CD14-positive monocyte (primary cell): Measurements from ENCODE around the gene PPP2R2D. TPM values are rescaled to one million over a fixed set of nuclear protein-coding genes. Genes with fewer than 3 reads are reported as not detected.

Source experiments
- DNase-seq, 3 donors: peaks; one replicate each; pipeline ENCODE4 v3.0.0-alpha.2; 2011 to 2022
- H2AFZ ChIP-seq: 2 replicates; pipeline ENCODE4 v1.6.0; 2012; ENCODE audit warnings: mild to moderate bottlenecking, low read depth, low read length, inconsistent platforms; ENCODE audit not compliant: insufficient read depth, poor library complexity, severe bottlenecking
- H3K27ac ChIP-seq, 2 donors: 1 replicate in 1 of 2; 2 replicates in 1 of 2; pipeline ENCODE4 v1.5.1; 2012 to 2013; ENCODE audit warnings: low read length in 2 of 2, control low read depth in 1 of 2, inconsistent platforms in 1 of 2, low read depth in 1 of 2, mild to moderate bottlenecking in 1 of 2
- H3K27me3 ChIP-seq, 2 donors: one replicate each; pipeline versions ENCODE4 v1.6.0 to v1.6.1; 2011 to 2013; ENCODE audit warnings: low read length in 2 of 2; ENCODE audit not compliant: control insufficient read depth in 2 of 2, insufficient read depth in 2 of 2
- H3K36me3 ChIP-seq, 2 donors: replicated peaks in 1 of 2; 1 replicate in 1 of 2; 2 replicates in 1 of 2; pipeline versions ENCODE4 v1.5.1 to v1.6.1; 2012 to 2013; ENCODE audit warnings: low read length in 2 of 2, control low read depth in 1 of 2, inconsistent platforms in 1 of 2, mild to moderate bottlenecking in 1 of 2; ENCODE audit not compliant: insufficient read depth in 2 of 2, control insufficient read depth in 1 of 2
- H3K4me1 ChIP-seq, 2 donors: 1 replicate in 1 of 2; 2 replicates in 1 of 2; pipeline versions ENCODE4 v1.5.1 to v1.6.1; 2012 to 2013; ENCODE audit warnings: low read length in 2 of 2, control low read depth in 1 of 2, inconsistent platforms in 1 of 2, mild to moderate bottlenecking in 1 of 2, moderate library complexity in 1 of 2; ENCODE audit not compliant: insufficient read depth in 2 of 2, control insufficient read depth in 1 of 2
- H3K4me2 ChIP-seq: replicated peaks from 2 replicates; pipeline ENCODE3; 2012; ENCODE audit warnings: low read length, moderate library complexity, mild to moderate bottlenecking; ENCODE audit not compliant: poor library complexity, severe bottlenecking; ENCODE audit errors: extremely low read depth
- H3K4me3 ChIP-seq, 3 experiments: fragments of 200-600 bp in 1 of 3; sonication (generic) in 1 of 3; replicated peaks in 1 of 3; 1 replicate in 2 of 3; 2 replicates in 1 of 3; pipeline ENCODE4 v1.5.1; 2011 to 2013; ENCODE audit warnings: low read length in 3 of 3, mild to moderate bottlenecking in 3 of 3, control low read depth in 2 of 3, low read depth in 2 of 3, inconsistent platforms in 1 of 3, moderate library complexity in 1 of 3
- H3K79me2 ChIP-seq: 2 replicates; pipeline ENCODE4 v1.6.0; 2012; ENCODE audit warnings: mild to moderate bottlenecking, control low read depth, inconsistent platforms, low read length, moderate library complexity; ENCODE audit not compliant: insufficient read depth
- H3K9ac ChIP-seq: 2 replicates; pipeline ENCODE4 v1.6.0; 2017; ENCODE audit warnings: low read length, mild to moderate bottlenecking; ENCODE audit not compliant: insufficient read depth, poor library complexity, severe bottlenecking
- H3K9me3 ChIP-seq, 2 donors: replicated peaks in 1 of 2; 1 replicate in 1 of 2; 2 replicates in 1 of 2; pipeline versions ENCODE4 v1.5.1 to v1.6.1; 2012 to 2013; ENCODE audit warnings: low read length in 2 of 2, control low read depth in 1 of 2; ENCODE audit not compliant: control insufficient read depth in 1 of 2, insufficient read depth in 1 of 2
- H4K20me1 ChIP-seq: 2 replicates; pipeline ENCODE4 v1.6.0; 2012; ENCODE audit warnings: mild to moderate bottlenecking, low read length, control low read depth, moderate library complexity; ENCODE audit not compliant: insufficient read depth
- H3K27ac Mint-ChIP-seq, 7 donors: one replicate each; pipeline ENCODE4 v1.8.0; 2020; ENCODE audit warnings: mild to moderate bottlenecking in 7 of 7, mixed read lengths in 7 of 7, moderate library complexity in 6 of 7, inconsistent platforms in 2 of 7
- H3K27me3 Mint-ChIP-seq, 3 donors: one replicate each; pipeline ENCODE4 v1.8.0; 2021 to 2022; ENCODE audit warnings: low read depth in 3 of 3, mild to moderate bottlenecking in 3 of 3, mixed read lengths in 3 of 3, moderate library complexity in 3 of 3, inconsistent platforms in 1 of 3
- H3K36me3 Mint-ChIP-seq, 2 donors: one replicate each; pipeline ENCODE4 v1.8.0; 2020; ENCODE audit warnings: mixed read lengths in 2 of 2, inconsistent platforms in 1 of 2, mild to moderate bottlenecking in 1 of 2
- H3K4me1 Mint-ChIP-seq: one replicate; pipeline ENCODE4 v1.8.0; 2020; ENCODE audit warnings: mild to moderate bottlenecking, mixed read lengths
- H3K4me3 Mint-ChIP-seq, 2 donors: one replicate each; pipeline ENCODE4 v1.8.0; 2020; ENCODE audit warnings: mild to moderate bottlenecking in 2 of 2, mixed read lengths in 2 of 2, moderate library complexity in 1 of 2
- H3K9me3 Mint-ChIP-seq, 7 donors: one replicate each; pipeline ENCODE4 v1.8.0; 2020 to 2022; ENCODE audit warnings: mixed read lengths in 7 of 7, mild to moderate bottlenecking in 6 of 7, moderate library complexity in 6 of 7, inconsistent platforms in 2 of 7
- WGBS: methylation state at CpG from one replicate; pipeline ENCODE4 v1.1.5; 2013; ENCODE audit warnings: missing lambda C conversion rate; ENCODE audit not compliant: insufficient coverage; 5-methylcytosine and 5-hydroxymethylcytosine counted together
- intact Hi-C, 2 donors: fragments of 100-400 bp; cut with micrococcal nuclease; formaldehyde crosslinking; loops; one replicate each; pipeline versions ENCODE4 v1.15.0 to v1.15.1; 2023
- polyA plus RNA-seq, 3 donors: library from polyadenylated mRNA; depleted of rRNA in 1 of 3; unstranded in 2 of 3; stranded (reverse) in 1 of 3; fragments of 300-500 nt in 2 of 3; fragments of >200 nt in 1 of 3; fragmentation: Illumina TruSeq in 2 of 3; gene quantifications; 1 replicate in 2 of 3; 2 replicates in 1 of 3; pipeline ENCODE4 v1.2.3, GENCODE V29; 2012 to 2021
- TF ChIP-seq, protein P1 (sequence below): fragments of 200-600 bp; IDR thresholded peaks from one replicate; pipeline ENCODE4 v1.8.0; 2022; ENCODE audit warnings: antibody characterized with exemption, mild to moderate bottlenecking

The PPP2R2D gene
- polyA plus RNA-seq, 3 donors = 12.8 to 23.5 (median 12.9) TPM

DNA sequence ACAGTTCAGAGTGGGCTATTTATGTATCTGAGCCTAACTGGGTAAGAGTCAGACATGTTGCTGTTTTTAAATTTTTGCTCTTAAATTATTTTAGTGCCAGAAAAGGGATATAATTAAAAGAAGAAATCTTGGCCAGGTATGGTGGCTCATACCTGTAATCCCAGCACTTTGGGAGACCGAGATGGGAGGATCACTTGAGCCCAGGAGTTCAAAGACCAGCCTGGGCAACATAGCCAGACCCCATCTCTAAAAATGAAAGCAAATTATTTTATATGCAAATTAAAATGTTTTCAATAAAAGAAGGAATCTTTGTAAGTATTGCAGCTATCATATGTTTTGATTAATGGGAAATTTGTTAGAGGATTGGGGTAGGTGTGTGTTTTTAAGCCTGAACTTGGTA, 41.6 kb downstream of the PPP2R2D start:
- H3K4me1 ChIP-seq = no peaks in the 10 kb centered on the region
- no peak overlapping the region for H2AFZ ChIP-seq
- Mint-ChIP-seq H3K36me3 (peaks cover 87 to 90% of the 10 kb centered on the region in 2 donors), H3K27ac (no peak overlapping the region), H3K4me3 (no peak overlapping the region), H3K27me3 (peaks cover 0 to 2% (median 1%) of the 10 kb centered on the region in 3 donors), H3K9me3 (peaks cover 0 to 3% (median 0%) of the 10 kb centered on the region in 7 donors), H3K4me1 (no peaks in the 10 kb centered on the region)
- no peaks in the 10 kb centered on the region for H3K79me2 ChIP-seq
- H3K4me3 ChIP-seq = no peak overlapping the region
- no peaks in the 10 kb centered on the region for H3K9me3 ChIP-seq
- WGBS = no CpG with 5 or more reads among the region's 1 CpG
- TF ChIP-seq, protein P1, sequence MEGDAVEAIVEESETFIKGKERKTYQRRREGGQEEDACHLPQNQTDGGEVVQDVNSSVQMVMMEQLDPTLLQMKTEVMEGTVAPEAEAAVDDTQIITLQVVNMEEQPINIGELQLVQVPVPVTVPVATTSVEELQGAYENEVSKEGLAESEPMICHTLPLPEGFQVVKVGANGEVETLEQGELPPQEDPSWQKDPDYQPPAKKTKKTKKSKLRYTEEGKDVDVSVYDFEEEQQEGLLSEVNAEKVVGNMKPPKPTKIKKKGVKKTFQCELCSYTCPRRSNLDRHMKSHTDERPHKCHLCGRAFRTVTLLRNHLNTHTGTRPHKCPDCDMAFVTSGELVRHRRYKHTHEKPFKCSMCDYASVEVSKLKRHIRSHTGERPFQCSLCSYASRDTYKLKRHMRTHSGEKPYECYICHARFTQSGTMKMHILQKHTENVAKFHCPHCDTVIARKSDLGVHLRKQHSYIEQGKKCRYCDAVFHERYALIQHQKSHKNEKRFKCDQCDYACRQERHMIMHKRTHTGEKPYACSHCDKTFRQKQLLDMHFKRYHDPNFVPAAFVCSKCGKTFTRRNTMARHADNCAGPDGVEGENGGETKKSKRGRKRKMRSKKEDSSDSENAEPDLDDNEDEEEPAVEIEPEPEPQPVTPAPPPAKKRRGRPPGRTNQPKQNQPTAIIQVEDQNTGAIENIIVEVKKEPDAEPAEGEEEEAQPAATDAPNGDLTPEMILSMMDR = no peak
- DNase-seq = no peak
- no peak overlapping the region for H3K9ac ChIP-seq
- H3K36me3 ChIP-seq = peaks cover 82 to 96% of the 10 kb centered on the region in 2 donors
- H3K27me3 ChIP-seq = no peaks in the 10 kb centered on the region
- H3K27ac ChIP-seq = no peak overlapping the region
- intact Hi-C loops = no loop called here
- no peak overlapping the region for H3K4me2 ChIP-seq
- H4K20me1 ChIP-seq = peaks cover 38% of the 10 kb centered on the region

- no peak overlapping the region for H3K27ac ChIP-seq
- H3K4me1 Mint-ChIP-seq = no peaks in the 10 kb centered on the region
- H3K4me3 ChIP-seq = no peak overlapping the region
- H3K36me3 ChIP-seq = peaks cover 82 to 96% of the 10 kb centered on the region in 2 donors
- H3K9ac ChIP-seq = no peak overlapping the region
- H3K4me3 Mint-ChIP-seq = no peak overlapping the region
- H3K27ac Mint-ChIP-seq = peak overlapping the region in 3 of 7 donors; percentile 10 to 21 (median 14)
- TF ChIP-seq, protein P1 = peak; percentile 43
- no peak overlapping the region for H2AFZ ChIP-seq
- no peaks in the 10 kb centered on the region for H3K27me3 ChIP-seq
- WGBS = 93% methylated on average over 6 of the region's 11 CpGs
- peaks cover 87 to 91% of the 10 kb centered on the region in 2 donors for H3K36me3 Mint-ChIP-seq
- peaks cover 0 to 3% (median 1%) of the 10 kb centered on the region in 7 donors for H3K9me3 Mint-ChIP-seq
- no peak for DNase-seq
- intact Hi-C loops = no loop called here
- no peaks in the 10 kb centered on the region for H3K79me2 ChIP-seq
- H3K27me3 Mint-ChIP-seq = peaks cover 0 to 2% (median 1%) of the 10 kb centered on the region in 3 donors
- peaks cover 31% of the 10 kb centered on the region for H4K20me1 ChIP-seq
- no peak overlapping the region for H3K4me2 ChIP-seq
- no peaks in the 10 kb centered on the region for H3K4me1 ChIP-seq
- H3K9me3 ChIP-seq = no peaks in the 10 kb centered on the region
These were observed 42.4 kb downstream of the PPP2R2D start for GRCh38 chr10:131943021-131943814.
